A673 (cell line): ENCODE measurements around the gene MND1. TPM values are rescaled to one million over a fixed set of nuclear protein-coding genes. Genes with fewer than 3 reads are reported as not detected.

Experiments
- BruUV-seq: library from RNA; stranded (reverse); fragments of 400-500 nt; replicated peaks from 2 replicates; lab custom pipeline; 2021; lab: Mats Ljungman, UMichigan
- CTCF ChIA-PET: fragments of 300-600 bp; sonication (Branson Sonifier 250); formaldehyde crosslinking; loops from one replicate; lab custom pipeline; 2022; ENCODE audit warnings: antibody characterized with exemption; lab: Charles Lee
- POLR2A ChIA-PET: fragments of 300-600 bp; sonication (Branson Sonifier 250); formaldehyde crosslinking; loops from one replicate; lab custom pipeline; 2022; ENCODE audit warnings: antibody characterized with exemption; ENCODE audit not compliant: low non-redundant PET; lab: Charles Lee
- DNase-seq: peaks from one replicate; pipeline ENCODE4 v3.0.0-alpha.2; 2015; ENCODE audit warnings: low spot score
- H3K27ac ChIP-seq: fragments of 200-600 bp; sonication (generic); 2 replicates; pipeline ENCODE4 v1.5.1; 2016; ENCODE audit warnings: mixed run types, low read depth, mild to moderate bottlenecking, mixed read lengths, antibody characterized with exemption, low read length; ENCODE audit not compliant: poor library complexity, severe bottlenecking
- H3K27me3 ChIP-seq: fragments of 200-600 bp; sonication (generic); replicated peaks from 2 replicates; pipeline ENCODE4 v1.6.1; 2017; ENCODE audit warnings: mixed run types, low read depth, mild to moderate bottlenecking, mixed read lengths, antibody characterized with exemption, low read length; ENCODE audit not compliant: insufficient read depth, poor library complexity
- H3K36me3 ChIP-seq: fragments of 200-600 bp; sonication (generic); 2 replicates; pipeline ENCODE4 v1.6.1; 2016; ENCODE audit warnings: mixed run types, mild to moderate bottlenecking, mixed read lengths, antibody characterized with exemption, low read length; ENCODE audit not compliant: insufficient read depth, poor library complexity, severe bottlenecking
- H3K4me1 ChIP-seq: fragments of 200-600 bp; sonication (generic); 2 replicates; pipeline ENCODE4 v1.6.1; 2017; ENCODE audit warnings: mixed run types, mild to moderate bottlenecking, mixed read lengths, antibody characterized with exemption, low read length; ENCODE audit not compliant: insufficient read depth, poor library complexity, severe bottlenecking
- H3K4me3 ChIP-seq: fragments of 200-600 bp; sonication (generic); 2 replicates; pipeline ENCODE4 v1.5.1; 2016; ENCODE audit warnings: low read depth, mixed run types, mild to moderate bottlenecking, mixed read lengths, low read length; ENCODE audit not compliant: poor library complexity, severe bottlenecking
- H3K9me3 ChIP-seq: fragments of 200-600 bp; sonication (generic); 2 replicates; pipeline ENCODE4 v1.6.1; 2016; ENCODE audit warnings: mixed run types, low read depth, mild to moderate bottlenecking, mixed read lengths, antibody characterized with exemption, low read length; ENCODE audit not compliant: poor library complexity, severe bottlenecking
- EZH2 ChIP-seq: fragments of 200-600 bp; sonication (generic); IDR thresholded peaks from 2 replicates; pipeline ENCODE4 v1.6.1; 2017; ENCODE audit warnings: borderline replicate concordance, low read depth, mild to moderate bottlenecking, mixed read lengths, antibody characterized with exemption, low read length; ENCODE audit not compliant: poor library complexity, severe bottlenecking
- intact Hi-C: fragments of 100-400 bp; cut with micrococcal nuclease; formaldehyde crosslinking; loops from one replicate; pipeline ENCODE4 v1.10.0; 2022; ENCODE audit not compliant: unreplicated experiment
- total RNA-seq: library from RNA; stranded (reverse); gene quantifications from 2 replicates; pipeline ENCODE4 v1.2.3, GENCODE V29; 2021
- TF ChIP-seq, protein P1 (sequence below): fragments of 300-800, 200-600 bp; sonication (generic); conservative IDR thresholded peaks from 2 replicates; pipeline ENCODE4 v1.5.1; 2017; ENCODE audit warnings: low read depth, mild to moderate bottlenecking, antibody characterized with exemption, low read length, moderate library complexity, mixed read lengths

Gene MND1
- total RNA-seq, 1 experiment from 2014 or later, result 43.7 TPM

DNA sequence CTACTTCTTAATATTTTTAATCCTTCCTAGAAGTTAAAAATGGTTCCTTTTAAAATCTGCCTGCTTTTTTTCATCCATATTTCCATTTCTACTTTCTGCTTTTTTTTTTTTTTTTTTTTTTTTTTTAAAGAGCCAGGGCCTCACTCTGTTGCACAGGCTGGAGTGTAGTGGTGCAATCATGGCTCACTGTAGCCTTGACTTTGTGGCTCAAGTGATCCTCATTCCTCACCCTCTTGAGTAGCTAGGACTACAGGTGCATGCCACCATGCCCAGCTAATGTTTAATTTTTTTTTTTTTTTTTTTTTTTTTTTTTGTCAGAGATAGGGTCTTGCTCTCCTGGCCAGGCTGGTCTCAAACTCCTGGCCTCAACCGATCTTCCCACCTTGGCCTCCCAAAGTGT lies 39.7 kb downstream of the MND1 start:
- CTCF ChIA-PET, result no interaction called here
- Histone ChIP-seq H3K27ac (no peak overlapping the region), H3K27me3 (no peaks in the 10 kb centered on the region), H3K36me3 (no peaks in the 10 kb centered on the region), H3K4me1 (no peaks in the 10 kb centered on the region), H3K4me3 (no peak overlapping the region), H3K9me3 (no peaks in the 10 kb centered on the region)
- BruUV-seq, result no TSS peak
- no peak for DNase-seq
- intact Hi-C loops, result no loop called here
- POLR2A ChIA-PET, result no interaction called here
- TF ChIP-seq EZH2, result no peak
- TF ChIP-seq, protein P1, sequence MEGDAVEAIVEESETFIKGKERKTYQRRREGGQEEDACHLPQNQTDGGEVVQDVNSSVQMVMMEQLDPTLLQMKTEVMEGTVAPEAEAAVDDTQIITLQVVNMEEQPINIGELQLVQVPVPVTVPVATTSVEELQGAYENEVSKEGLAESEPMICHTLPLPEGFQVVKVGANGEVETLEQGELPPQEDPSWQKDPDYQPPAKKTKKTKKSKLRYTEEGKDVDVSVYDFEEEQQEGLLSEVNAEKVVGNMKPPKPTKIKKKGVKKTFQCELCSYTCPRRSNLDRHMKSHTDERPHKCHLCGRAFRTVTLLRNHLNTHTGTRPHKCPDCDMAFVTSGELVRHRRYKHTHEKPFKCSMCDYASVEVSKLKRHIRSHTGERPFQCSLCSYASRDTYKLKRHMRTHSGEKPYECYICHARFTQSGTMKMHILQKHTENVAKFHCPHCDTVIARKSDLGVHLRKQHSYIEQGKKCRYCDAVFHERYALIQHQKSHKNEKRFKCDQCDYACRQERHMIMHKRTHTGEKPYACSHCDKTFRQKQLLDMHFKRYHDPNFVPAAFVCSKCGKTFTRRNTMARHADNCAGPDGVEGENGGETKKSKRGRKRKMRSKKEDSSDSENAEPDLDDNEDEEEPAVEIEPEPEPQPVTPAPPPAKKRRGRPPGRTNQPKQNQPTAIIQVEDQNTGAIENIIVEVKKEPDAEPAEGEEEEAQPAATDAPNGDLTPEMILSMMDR, result no peak

DNA sequence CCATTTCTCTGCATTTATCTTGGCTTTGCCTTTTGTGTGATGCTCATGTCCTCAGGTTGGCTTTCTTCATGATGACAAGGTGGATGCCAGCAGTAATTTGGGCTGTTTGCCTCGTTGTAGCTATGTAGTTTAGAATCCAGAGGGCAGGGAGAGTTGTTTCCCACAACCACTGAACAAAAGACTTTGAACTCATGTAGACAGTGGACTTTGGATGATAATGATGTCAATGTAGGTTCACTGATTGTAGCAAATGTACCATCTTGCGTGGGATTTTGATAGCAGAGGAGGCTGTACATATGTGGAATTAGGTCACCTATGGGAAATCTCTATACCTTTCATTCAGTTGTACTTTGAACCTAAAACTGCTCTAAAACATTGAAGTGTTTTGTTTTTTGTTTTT lies 41.3 kb downstream of the MND1 start:
- H3K27ac ChIP-seq, result no peak overlapping the region
- intact Hi-C loops, result no loop called here
- POLR2A ChIA-PET, result no interaction called here

DNA sequence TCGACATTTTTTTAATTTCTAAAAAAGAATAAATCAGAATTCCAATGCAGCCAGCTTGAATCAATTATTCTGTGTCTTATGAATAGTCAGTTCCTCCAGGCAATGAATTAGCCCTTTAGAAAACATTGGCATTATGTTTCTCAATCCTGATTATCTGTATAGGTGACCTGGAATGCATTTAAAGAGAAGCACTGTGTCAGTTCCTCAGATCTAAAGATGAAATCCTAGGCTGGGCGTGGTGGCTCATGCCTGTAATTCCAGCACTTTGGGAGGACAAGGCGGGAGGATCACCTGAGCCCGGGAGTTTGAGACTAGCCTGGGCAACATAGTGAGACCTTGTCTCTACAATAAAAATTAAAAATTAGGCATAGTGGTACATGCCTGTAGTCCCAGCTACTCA lies 43.5 kb downstream of the MND1 start:
- no peak for DNase-seq
- POLR2A ChIA-PET, result no interaction called here
- no TSS peak for BruUV-seq
- no peaks in the 10 kb centered on the region for H3K36me3 ChIP-seq
- TF ChIP-seq EZH2, result no peak
- TF ChIP-seq, protein P1, result no peak
- CTCF ChIA-PET, result no interaction called here
- H3K4me1 ChIP-seq, result no peaks in the 10 kb centered on the region
- no peak overlapping the region for H3K27ac ChIP-seq
- intact Hi-C loops, result no loop called here
- H3K4me3 ChIP-seq, result no peak overlapping the region
- no peaks in the 10 kb centered on the region for H3K9me3 ChIP-seq
- no peaks in the 10 kb centered on the region for H3K27me3 ChIP-seq

More for the DNA sequence above, 41.3 kb downstream of the MND1 start:
- no peak for DNase-seq
- CTCF ChIA-PET, result no interaction called here
- H3K9me3 ChIP-seq, result no peaks in the 10 kb centered on the region
- no peaks in the 10 kb centered on the region for H3K27me3 ChIP-seq
- no peak overlapping the region for H3K4me3 ChIP-seq
- BruUV-seq, result no TSS peak
- no peaks in the 10 kb centered on the region for H3K4me1 ChIP-seq
- no peak for TF ChIP-seq EZH2
- no peaks in the 10 kb centered on the region for H3K36me3 ChIP-seq

DNA sequence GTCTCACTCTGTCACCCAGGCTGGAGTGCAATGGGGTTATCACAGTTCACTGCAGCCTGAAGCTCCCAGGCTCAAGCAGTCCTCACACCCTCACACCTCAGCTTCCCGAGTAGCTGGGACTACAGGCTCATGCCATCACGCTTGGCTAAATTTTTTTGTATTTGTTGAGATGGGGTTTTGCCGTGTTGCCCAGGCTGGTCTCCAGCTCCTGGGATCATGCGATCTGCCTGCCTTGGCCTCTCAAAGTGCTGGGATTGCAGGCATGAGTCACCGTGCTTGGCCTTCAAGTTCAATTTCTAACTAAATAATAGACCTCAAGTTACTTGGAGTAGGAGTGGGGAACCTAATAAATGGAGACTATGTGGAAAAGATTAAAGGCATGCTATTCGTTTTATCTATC lies 48.9 kb downstream of the MND1 start:
- DNase-seq, result no peak
- ChIA-PET POLR2A (no interaction called here), CTCF (no interaction called here)
- H3K4me1 ChIP-seq, result no peaks in the 10 kb centered on the region
- intact Hi-C loops, result no loop called here
- BruUV-seq, result no TSS peak
- no peaks in the 10 kb centered on the region for H3K9me3 ChIP-seq
- H3K36me3 ChIP-seq, result peaks cover 6% of the 10 kb centered on the region
- H3K4me3 ChIP-seq, result no peak overlapping the region
- H3K27ac ChIP-seq, result no peak overlapping the region
- TF ChIP-seq EZH2, result no peak
- TF ChIP-seq, protein P1, result no peak
- H3K27me3 ChIP-seq, result no peaks in the 10 kb centered on the region
